H9 (cell line): Measurements from ENCODE around the gene PRDM13. TPM values are rescaled to one million over a fixed set of nuclear protein-coding genes. Genes with fewer than 3 reads are reported as not detected.

Experiments used
- DNase-seq: peaks from one replicate; pipeline ENCODE4 v3.0.0-alpha.2; 2017
- H2AFZ ChIP-seq: one replicate; pipeline ENCODE4 v1.6.1; 2013; ENCODE audit warnings: mild to moderate bottlenecking, low read length, control low read depth, moderate library complexity
- H2AK5ac ChIP-seq: 2 replicates; pipeline ENCODE4 v1.6.1; 2013; ENCODE audit warnings: low read length, control low read depth, mixed read lengths; ENCODE audit not compliant: insufficient read length
- H2BK120ac ChIP-seq: one replicate; pipeline ENCODE4 v1.6.1; 2013; ENCODE audit warnings: low read depth, mild to moderate bottlenecking, low read length, control low read depth, inconsistent platforms; ENCODE audit not compliant: poor library complexity, severe bottlenecking
- H2BK12ac ChIP-seq: 2 replicates; pipeline ENCODE4 v1.6.1; 2013; ENCODE audit warnings: low read length, control low read depth, mixed read lengths, low read depth; ENCODE audit not compliant: insufficient read length
- H2BK15ac ChIP-seq: 2 replicates; pipeline ENCODE4 v1.6.1; 2013; ENCODE audit warnings: low read depth, low read length, control low read depth
- H2BK20ac ChIP-seq: one replicate; pipeline ENCODE4 v1.6.1; 2013; ENCODE audit warnings: low read depth, mild to moderate bottlenecking, low read length, control low read depth, inconsistent platforms; ENCODE audit not compliant: poor library complexity, severe bottlenecking
- H2BK5ac ChIP-seq: 2 replicates; pipeline ENCODE4 v1.6.1; 2013; ENCODE audit warnings: low read length, control low read depth, mixed read lengths; ENCODE audit not compliant: insufficient read length
- H3K14ac ChIP-seq: 2 replicates; pipeline ENCODE4 v1.6.1; 2013; ENCODE audit warnings: low read length, control low read depth; ENCODE audit not compliant: insufficient read depth
- H3K18ac ChIP-seq: 2 replicates; pipeline ENCODE4 v1.6.1; 2013; ENCODE audit warnings: low read depth, mild to moderate bottlenecking, mixed read lengths, low read length, control low read depth; ENCODE audit not compliant: insufficient read length
- H3K23ac ChIP-seq: 2 replicates; pipeline ENCODE4 v1.6.1; 2013; ENCODE audit warnings: low read length, control low read depth, mixed read lengths, low read depth; ENCODE audit not compliant: insufficient read length
- H3K23me2 ChIP-seq: 2 replicates; pipeline ENCODE4 v1.6.1; 2013; ENCODE audit warnings: low read depth, mild to moderate bottlenecking, mixed read lengths, low read length, control low read depth; ENCODE audit not compliant: insufficient read length, poor library complexity, severe bottlenecking
- H3K27ac ChIP-seq: 2 replicates; pipeline ENCODE4 v1.5.1; 2013; ENCODE audit warnings: low read length, control low read depth, mixed read lengths, low read depth; ENCODE audit not compliant: insufficient read length
- H3K27me3 ChIP-seq: 2 replicates; pipeline ENCODE4 v1.6.1; 2013; ENCODE audit warnings: low read length, control low read depth, inconsistent platforms; ENCODE audit not compliant: insufficient read depth
- H3K4ac ChIP-seq: 2 replicates; pipeline ENCODE4 v1.6.1; 2013; ENCODE audit warnings: low read depth, mild to moderate bottlenecking, control low read depth, inconsistent platforms, low read length, moderate library complexity
- H3K4me1 ChIP-seq: 2 replicates; pipeline ENCODE4 v1.6.1; 2013; ENCODE audit warnings: low read length, control low read depth, inconsistent platforms; ENCODE audit not compliant: insufficient read depth
- H3K4me2 ChIP-seq: 2 replicates; pipeline ENCODE4 v1.6.1; 2013; ENCODE audit warnings: low read length, control low read depth, mixed read lengths; ENCODE audit not compliant: insufficient read length, insufficient read depth
- H3K56ac ChIP-seq: 2 replicates; pipeline ENCODE4 v1.6.1; 2013; ENCODE audit warnings: low read depth, mild to moderate bottlenecking, mixed read lengths, low read length, control low read depth; ENCODE audit not compliant: insufficient read length
- H3K79me1 ChIP-seq: 2 replicates; pipeline ENCODE4 v1.6.1; 2013; ENCODE audit warnings: low read depth, mild to moderate bottlenecking, moderate library complexity, low read length, control low read depth, inconsistent platforms; ENCODE audit not compliant: insufficient read depth, poor library complexity, severe bottlenecking
- H3K79me2 ChIP-seq: 2 replicates; pipeline ENCODE4 v1.6.1; 2013; ENCODE audit warnings: low read length, control low read depth, inconsistent platforms; ENCODE audit not compliant: insufficient read depth
- H3K9ac ChIP-seq: 2 replicates; pipeline ENCODE4 v1.6.1; 2013; ENCODE audit warnings: low read length, control low read depth, mixed read lengths; ENCODE audit not compliant: insufficient read length; ENCODE audit errors: extremely low read depth
- H3K9me3 ChIP-seq: one replicate; pipeline ENCODE4 v1.6.1; 2013; ENCODE audit warnings: low read depth, low read length, inconsistent platforms; ENCODE audit not compliant: control insufficient read depth
- H3T11ph ChIP-seq: one replicate; pipeline ENCODE4 v1.6.1; 2013; ENCODE audit warnings: mild to moderate bottlenecking, low read length, control low read depth, inconsistent platforms
- H4K20me1 ChIP-seq: one replicate; pipeline ENCODE4 v1.6.1; 2013; ENCODE audit not compliant: control insufficient read depth, insufficient read length, insufficient read depth
- H4K5ac ChIP-seq: 2 replicates; pipeline ENCODE4 v1.6.1; 2013; ENCODE audit warnings: low read depth, mild to moderate bottlenecking, mixed read lengths, low read length, control low read depth; ENCODE audit not compliant: insufficient read length
- H4K8ac ChIP-seq: replicated peaks from 2 replicates; pipeline ENCODE4 v1.6.1; 2013; ENCODE audit warnings: low read length, control low read depth, mixed read lengths, low read depth; ENCODE audit not compliant: insufficient read length
- H4K91ac ChIP-seq: 2 replicates; pipeline ENCODE4 v1.6.1; 2013; ENCODE audit warnings: low read depth, mild to moderate bottlenecking, moderate library complexity, mixed read lengths, low read length, control low read depth; ENCODE audit not compliant: insufficient read length
- H3K27ac Mint-ChIP-seq, 3 experiments: 2 replicates in 2 of 3; 3 replicates in 1 of 3; pipeline ENCODE4 v1.8.0; 2020 to 2021; ENCODE audit warnings: mixed read lengths in 3 of 3, mild to moderate bottlenecking in 1 of 3, moderate library complexity in 1 of 3
- H3K27me3 Mint-ChIP-seq: 2 replicates; pipeline ENCODE4 v1.8.0; 2021; ENCODE audit warnings: low read depth, mild to moderate bottlenecking, moderate library complexity, mixed read lengths
- H3K36me3 Mint-ChIP-seq, 3 experiments: 2 replicates in 2 of 3; 3 replicates in 1 of 3; pipeline ENCODE4 v1.8.0; 2020 to 2021; ENCODE audit warnings: low read depth in 3 of 3, mixed read lengths in 3 of 3; ENCODE audit not compliant: insufficient read depth in 1 of 3
- H3K4me1 Mint-ChIP-seq, 2 experiments: 2 replicates each; pipeline ENCODE4 v1.8.0; 2020; ENCODE audit warnings: mixed read lengths in 2 of 2
- H3K4me3 Mint-ChIP-seq, 2 experiments: 2 replicates in 1 of 2; 3 replicates in 1 of 2; pipeline ENCODE4 v1.8.0; 2020 to 2021; ENCODE audit warnings: mild to moderate bottlenecking in 2 of 2, mixed read lengths in 2 of 2, moderate library complexity in 1 of 2
- H3K9me3 Mint-ChIP-seq, 2 experiments: 2 replicates in 1 of 2; 3 replicates in 1 of 2; pipeline ENCODE4 v1.8.0; 2020; ENCODE audit warnings: mild to moderate bottlenecking in 2 of 2, mixed read lengths in 2 of 2, moderate library complexity in 1 of 2
- WGBS: extraction: QIAGEN DNeasy Blood & Tissue Kit; methylation state at CpG from one replicate; pipeline ENCODE4 v1.1.7; 2013; ENCODE audit warnings: missing lambda C conversion rate, low lambda C conversion rate, mixed read lengths; ENCODE audit not compliant: insufficient read length; ENCODE audit errors: extremely low coverage; 5-methylcytosine and 5-hydroxymethylcytosine counted together
- total RNA-seq: library from RNA; stranded (reverse); gene quantifications from 2 replicates; pipeline ENCODE4 v1.2.1, GENCODE V29; 2021
- TF ChIP-seq, protein P1 (sequence below): fragments of 200-600 bp; sonication (generic); conservative IDR thresholded peaks from 3 replicates; pipeline ENCODE4 v1.8.0; 2021; ENCODE audit warnings: antibody characterized with exemption, mild to moderate bottlenecking

The PRDM13 gene
- total RNA-seq, 1 experiment from 2014 or later, result not detected

GRCh38 chr6:99607416-99608036 lies 893 bp downstream of the PRDM13 start:
- H2BK5ac ChIP-seq, result no peak overlapping the region
- no peak overlapping the region for H4K91ac ChIP-seq
- no peak overlapping the region for H3K23ac ChIP-seq
- H3K79me2 ChIP-seq, result no peaks in the 10 kb centered on the region
- no peak overlapping the region for H2AFZ ChIP-seq
- no peak overlapping the region for H3K4ac ChIP-seq
- no peaks in the 10 kb centered on the region for H3K36me3 Mint-ChIP-seq
- H3K9me3 ChIP-seq, result no peaks in the 10 kb centered on the region
- H2BK120ac ChIP-seq, result no peak overlapping the region
- H3K79me1 ChIP-seq, result no peaks in the 10 kb centered on the region
- no peak overlapping the region for H3K27ac ChIP-seq
- peak overlapping the region in 1 of 2 experiments; percentile 66; a peak in 2 of 5 replicates for H3K4me3 Mint-ChIP-seq
- WGBS, result no CpG with 5 or more reads among the region's 34 CpGs
- no peak overlapping the region for H2BK20ac ChIP-seq
- no peak overlapping the region for H3K14ac ChIP-seq
- no peak overlapping the region for H3K56ac ChIP-seq
- no peak overlapping the region for H2BK12ac ChIP-seq
- H4K5ac ChIP-seq, result no peak overlapping the region
- peak overlapping the region; percentile 18 for H3K4me2 ChIP-seq
- H4K8ac ChIP-seq, result no peak overlapping the region
- H3K9me3 Mint-ChIP-seq, result peaks cover 0 to 4% of the 10 kb centered on the region in 2 experiments; a peak in 2 of 5 replicates
- H2AK5ac ChIP-seq, result no peak overlapping the region
- TF ChIP-seq, protein P1, sequence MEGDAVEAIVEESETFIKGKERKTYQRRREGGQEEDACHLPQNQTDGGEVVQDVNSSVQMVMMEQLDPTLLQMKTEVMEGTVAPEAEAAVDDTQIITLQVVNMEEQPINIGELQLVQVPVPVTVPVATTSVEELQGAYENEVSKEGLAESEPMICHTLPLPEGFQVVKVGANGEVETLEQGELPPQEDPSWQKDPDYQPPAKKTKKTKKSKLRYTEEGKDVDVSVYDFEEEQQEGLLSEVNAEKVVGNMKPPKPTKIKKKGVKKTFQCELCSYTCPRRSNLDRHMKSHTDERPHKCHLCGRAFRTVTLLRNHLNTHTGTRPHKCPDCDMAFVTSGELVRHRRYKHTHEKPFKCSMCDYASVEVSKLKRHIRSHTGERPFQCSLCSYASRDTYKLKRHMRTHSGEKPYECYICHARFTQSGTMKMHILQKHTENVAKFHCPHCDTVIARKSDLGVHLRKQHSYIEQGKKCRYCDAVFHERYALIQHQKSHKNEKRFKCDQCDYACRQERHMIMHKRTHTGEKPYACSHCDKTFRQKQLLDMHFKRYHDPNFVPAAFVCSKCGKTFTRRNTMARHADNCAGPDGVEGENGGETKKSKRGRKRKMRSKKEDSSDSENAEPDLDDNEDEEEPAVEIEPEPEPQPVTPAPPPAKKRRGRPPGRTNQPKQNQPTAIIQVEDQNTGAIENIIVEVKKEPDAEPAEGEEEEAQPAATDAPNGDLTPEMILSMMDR, result no peak
- no peaks in the 10 kb centered on the region for H3K23me2 ChIP-seq
- no peak for DNase-seq
- peaks cover 94% of the 10 kb centered on the region for H3K27me3 ChIP-seq
- peaks cover 100% of the 10 kb centered on the region for H3K27me3 Mint-ChIP-seq
- H2BK15ac ChIP-seq, result no peak overlapping the region
- H3K4me1 Mint-ChIP-seq, result peaks cover 28 to 59% of the 10 kb centered on the region in 2 experiments
- H3K4me1 ChIP-seq, result no peaks in the 10 kb centered on the region
- no peak overlapping the region for H3T11ph ChIP-seq
- no peak overlapping the region for H3K18ac ChIP-seq
- no peaks in the 10 kb centered on the region for H4K20me1 ChIP-seq
- no peak overlapping the region for H3K9ac ChIP-seq
- no peak overlapping the region for H3K27ac Mint-ChIP-seq
